Stimulated activated naive CD4-positive, alpha-beta T cell treated with Interleukin-2 at 50 U/mL for 16 hours (primary cell): ENCODE measurements around the gene MAN2A2.
"Not testable (repeated sequence)": the region's sequence is repeated elsewhere in the genome, so short reads cannot be mapped to it uniquely, and the experiment has no call there.

Source experiments
- DNase-seq: peaks from one replicate; lab custom pipeline; 2025; lab: John Stamatoyannopoulos, UW

Gene MAN2A2

GRCh38 chr15:90921887-90922286 is 18.8 kb downstream of the MAN2A2 start:
- DNase-seq: no peak

DNA sequence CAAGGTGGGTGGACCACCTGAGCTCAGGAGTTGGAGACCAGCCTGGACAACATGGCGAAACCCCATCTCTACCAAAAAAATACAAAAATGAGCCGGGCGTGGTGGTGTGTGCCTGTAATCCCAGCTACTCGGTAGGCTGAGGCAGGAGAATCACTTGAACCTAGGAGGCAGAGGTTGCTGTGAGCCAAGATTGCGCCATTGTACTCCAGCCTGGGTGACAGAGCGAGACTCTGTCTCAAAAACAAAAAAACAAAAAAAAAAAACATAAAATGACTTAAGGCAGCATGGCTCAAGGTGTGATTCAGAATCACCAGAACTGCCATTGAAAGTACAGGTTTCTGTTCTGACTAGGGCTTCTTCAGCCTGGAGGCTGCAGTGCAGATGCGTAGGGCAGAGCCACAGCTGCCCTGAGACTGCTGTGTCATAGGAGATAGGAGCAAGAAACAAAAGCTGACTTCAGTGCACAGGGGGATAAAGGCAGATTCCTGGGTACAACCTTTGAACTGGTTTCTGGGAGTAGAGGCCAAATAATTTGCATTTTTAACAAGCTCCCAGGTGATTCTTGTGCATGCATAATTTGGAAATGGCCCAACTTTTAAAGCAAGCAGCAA is 19.7 kb downstream of the MAN2A2 start:
- peak; percentile 6 for DNase-seq

DNA sequence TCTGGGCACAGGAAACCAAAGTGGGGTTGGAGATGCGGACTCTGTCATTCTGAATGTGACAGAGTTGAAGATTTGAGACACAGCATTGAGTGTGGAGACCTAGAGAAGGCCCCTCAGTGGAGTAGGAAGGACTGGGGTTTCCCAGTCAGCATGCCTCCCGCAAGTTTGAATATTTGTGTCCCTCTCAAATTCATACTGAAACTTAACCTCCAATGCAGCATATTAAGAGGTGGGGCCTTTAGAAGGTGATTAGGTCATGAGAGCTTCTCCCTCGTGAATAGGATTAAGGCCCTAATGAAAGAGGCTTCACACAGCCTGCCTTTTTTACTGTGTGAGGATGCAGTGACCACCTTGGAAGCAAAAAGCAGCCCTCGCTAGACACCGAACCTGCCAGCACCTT is 21.3 kb downstream of the MAN2A2 start:
- DNase-seq: no peak

- not testable (repeated sequence) for DNase-seq
These were observed 23.7 kb downstream of the MAN2A2 start for GRCh38 chr15:90926766-90927165.

DNA sequence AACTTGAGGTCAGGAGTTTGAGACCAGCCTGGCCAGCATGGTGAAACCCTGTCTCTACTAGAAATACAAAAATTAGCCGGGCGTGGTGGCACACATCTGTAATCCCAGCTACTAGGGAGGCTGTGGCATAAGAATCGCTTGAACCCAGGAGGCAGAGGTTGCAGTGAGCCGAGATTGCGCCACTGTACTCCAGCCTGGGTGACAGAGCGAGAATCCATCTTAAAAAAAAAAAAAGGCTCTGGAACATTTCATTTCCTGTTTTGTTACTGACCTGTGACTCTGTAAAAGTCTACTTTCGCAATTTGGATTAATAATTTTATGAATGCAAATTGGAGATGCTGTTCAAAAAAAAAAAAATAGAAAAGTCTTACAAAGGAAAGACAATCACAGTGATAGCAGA is 25.0 kb downstream of the MAN2A2 start:
- DNase-seq: not testable (repeated sequence)

DNA sequence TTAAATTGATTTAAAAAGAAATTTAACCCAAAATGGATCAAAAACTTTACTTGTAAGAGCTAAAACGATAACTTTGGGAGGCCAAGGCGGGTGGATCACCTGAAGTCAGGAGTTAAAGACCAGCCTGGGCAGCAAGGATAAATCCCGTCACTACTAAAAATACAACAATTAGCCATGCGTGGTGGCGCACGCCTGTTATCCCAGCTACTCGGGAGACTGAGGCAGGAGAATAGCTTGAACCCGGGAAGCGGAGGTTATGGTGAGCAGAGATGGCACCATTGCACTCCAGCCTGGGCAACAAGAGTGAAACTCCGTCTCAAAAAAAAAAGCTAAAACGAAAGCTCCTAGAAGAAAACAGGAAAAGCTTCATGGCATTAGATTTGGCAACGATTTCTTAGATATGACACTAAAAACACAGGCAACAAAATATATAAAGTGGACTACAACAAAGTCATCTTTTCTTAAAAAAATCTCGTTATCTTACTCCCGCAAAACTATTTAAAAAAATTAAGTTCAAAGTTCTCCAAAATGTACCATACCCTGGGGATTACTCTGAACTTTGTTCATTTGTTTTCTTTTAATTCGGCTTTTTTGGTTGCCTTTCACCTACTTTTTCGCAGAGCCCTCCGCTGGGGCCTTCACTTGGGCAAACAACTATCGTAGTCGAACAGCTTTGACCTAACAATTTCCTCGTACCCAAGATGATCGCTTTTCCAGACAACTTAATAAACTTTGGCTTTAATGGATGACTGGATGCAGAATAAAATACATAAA is 26.3 kb downstream of the MAN2A2 start:
- no peak for DNase-seq

GRCh38 chr15:90930861-90931574 is 27.9 kb downstream of the MAN2A2 start:
- DNase-seq: no peak

DNA sequence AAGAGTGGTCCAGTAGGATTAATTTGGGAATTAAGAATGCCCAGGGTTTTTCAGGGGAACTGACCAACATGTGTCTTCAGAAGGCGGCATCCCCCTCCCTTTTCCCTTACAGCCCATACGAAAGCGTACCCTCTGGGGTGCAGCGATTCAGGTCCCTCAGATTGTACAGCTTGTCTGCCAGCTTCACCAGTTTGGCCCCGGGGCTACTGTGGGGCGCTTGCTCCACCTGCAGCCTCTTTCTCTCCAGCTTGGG is 28.4 kb downstream of the MAN2A2 start:
- DNase-seq: no peak

DNA sequence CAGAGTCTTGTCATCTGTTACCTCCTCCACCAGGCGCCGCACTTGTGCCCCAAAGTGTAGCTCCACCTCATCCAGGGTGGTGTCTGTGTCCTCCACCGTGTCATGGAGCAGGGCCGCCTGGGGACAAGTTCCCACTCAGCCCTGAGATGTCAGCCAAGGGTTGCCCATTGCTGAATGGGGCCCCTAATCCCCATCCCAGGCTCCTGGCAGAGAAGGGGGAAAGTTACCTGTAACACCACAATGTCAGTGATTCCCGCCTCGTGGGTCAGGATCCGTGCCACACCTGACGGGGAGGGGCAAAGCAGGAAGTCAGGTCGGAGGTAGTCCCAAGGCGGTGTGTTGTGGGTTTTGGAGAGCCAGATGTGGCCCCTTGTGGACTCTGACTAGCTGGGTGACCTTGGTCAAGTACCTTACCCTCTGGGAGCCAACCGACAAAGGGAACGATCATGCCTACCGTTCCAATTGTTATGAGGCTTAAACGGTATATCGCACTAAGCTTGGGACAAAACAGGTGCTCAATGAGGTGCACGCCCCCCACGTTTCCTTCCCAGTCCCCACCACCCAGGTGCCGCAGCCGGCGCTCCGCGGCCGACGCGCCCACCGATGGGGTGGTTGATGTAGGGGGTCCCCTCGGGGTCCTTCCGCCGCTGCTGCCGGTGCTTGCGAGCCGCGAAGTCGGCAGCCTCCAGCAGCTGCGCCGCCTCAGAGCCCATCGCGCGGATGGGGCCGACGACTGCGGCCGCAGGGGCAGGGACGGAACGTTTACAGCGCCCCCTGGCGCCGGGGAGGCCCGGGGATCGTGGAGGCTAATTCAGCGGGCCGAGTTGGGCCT is 28.9 kb downstream of the MAN2A2 start, which contains the start of gene HDDC3:
TSS of gene HDDC3 (minus strand) at position 722 of the 832 bp plus-strand sequence. CDS start at position 713, 9 bp downstream.
- DNase-seq: peak; percentile 85

GRCh38 chr15:90932660-90932991 is 29.5 kb downstream of the MAN2A2 start:
- DNase-seq: no peak

DNA sequence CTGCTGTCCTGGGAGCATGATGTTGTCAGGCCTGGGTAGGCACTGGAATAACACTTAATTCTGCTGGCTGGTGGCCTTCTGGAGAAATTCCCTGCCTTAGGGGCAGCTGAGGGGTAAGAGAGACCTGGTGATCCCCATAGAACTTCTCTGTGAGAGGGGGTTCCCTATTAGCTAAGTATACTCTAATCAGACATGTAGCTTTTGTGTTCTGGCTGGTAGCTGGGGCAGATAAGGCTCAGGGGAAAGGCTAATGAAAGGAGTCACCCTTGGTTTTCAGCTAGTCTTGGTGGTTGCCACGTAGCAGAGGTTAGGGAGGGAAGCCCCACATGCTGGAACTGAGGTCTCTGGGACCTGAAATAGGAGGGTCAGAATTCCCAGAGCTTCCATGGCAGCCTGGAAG is 30.2 kb downstream of the MAN2A2 start:
- no peak for DNase-seq

DNA sequence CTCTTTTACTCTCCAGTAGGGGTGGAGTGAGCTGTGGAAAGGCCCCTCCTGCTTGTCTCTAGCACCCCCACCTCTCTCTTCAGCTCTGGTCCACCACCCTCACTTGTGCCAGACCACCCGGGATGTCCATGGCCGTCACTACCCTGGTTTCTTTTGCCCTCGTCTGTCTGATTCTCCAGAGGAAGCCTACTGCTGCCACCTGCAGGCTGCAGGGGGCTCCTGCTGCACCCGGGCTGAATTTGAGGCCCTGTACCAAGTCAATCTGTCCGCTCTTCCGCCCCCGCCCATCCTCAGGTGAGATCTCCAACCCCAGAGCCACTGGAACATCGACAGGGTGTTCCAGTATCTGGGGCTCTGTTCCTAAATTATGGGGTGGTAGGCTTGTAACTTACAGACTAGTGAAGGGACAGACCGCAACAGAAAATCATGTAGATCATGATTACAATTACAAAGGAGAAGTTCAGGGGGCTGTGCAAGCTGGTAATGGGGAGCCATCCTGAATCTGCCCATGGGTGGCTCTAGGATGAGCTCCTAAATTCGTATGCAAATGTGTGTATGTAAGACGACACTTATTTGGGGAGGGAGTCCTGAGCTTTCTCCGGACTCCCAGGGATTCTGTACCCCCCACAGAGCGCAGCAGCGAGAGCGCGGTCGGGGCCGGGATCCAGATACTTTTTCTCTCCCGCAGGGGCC is 31.3 kb downstream of the MAN2A2 start:
- DNase-seq: peak; percentile 87

- peak; percentile 95 for DNase-seq
These were observed 32.0 kb downstream of the MAN2A2 start, which contains the start of gene UNC45A for GRCh38 chr15:90934949-90935751. Gene UNC45A, plus strand, starts transcription at chr15:90935285. Its CDS starts 40 bp downstream, at chr15:90935325.

DNA sequence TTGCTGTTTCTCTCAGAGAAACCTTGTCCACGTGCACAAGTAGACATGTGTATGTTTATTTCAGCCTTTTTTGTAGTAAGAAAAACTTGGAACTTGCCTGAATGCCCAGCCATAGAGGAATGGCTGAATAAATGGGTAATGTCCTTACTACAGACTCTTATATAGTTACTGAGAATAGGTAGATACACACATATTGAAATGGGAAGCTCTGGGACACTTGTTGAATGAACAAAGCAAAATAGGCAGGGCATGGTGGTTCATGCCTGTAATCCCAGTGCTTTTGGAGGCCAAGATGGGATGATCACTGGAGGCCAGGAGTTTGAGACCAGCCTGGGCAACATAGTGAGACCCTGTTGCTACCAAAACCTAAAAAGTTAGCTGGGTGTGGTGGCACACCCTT is 33.7 kb downstream of the MAN2A2 start:
- no peak for DNase-seq

DNA sequence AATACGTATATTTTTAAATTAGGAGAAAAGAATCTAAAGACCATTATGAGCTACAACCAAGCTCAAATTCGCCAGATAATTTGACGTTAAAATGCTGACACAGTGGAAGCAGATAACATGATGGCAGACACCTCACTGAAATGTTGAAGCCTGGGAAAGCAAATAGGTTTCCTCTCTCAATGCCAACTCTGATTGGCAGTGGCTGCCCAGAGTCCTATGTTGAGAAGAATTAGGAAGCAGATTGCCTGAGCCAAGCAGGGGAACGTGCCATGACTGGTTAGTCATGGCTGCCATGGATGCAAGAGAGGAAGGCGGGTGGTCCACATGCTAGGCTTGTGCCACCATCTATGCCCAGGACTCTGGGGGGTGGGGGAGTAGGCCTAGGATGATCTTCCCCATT is 35.2 kb downstream of the MAN2A2 start:
- DNase-seq: no peak

DNA sequence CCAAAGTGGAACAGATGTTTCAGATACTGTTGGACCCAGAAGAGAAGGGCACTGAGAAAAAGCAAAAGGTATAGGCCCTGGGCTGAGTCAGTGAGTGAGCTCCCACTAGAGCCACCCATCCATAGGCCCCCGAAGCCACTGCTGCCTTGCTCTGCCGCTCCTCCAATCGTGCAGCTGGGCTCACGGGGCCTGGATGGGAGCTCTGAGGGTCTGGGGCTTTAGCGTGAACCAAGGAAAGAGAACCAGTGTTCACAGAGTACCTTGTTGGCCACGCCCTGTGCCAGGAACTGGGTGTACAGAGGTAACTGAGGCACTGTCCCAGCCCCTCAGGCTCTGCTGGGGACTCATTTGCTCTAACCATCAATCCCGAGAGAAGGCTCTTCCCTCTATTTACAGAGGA is 36.7 kb downstream of the MAN2A2 start:
- DNase-seq: no peak

DNA sequence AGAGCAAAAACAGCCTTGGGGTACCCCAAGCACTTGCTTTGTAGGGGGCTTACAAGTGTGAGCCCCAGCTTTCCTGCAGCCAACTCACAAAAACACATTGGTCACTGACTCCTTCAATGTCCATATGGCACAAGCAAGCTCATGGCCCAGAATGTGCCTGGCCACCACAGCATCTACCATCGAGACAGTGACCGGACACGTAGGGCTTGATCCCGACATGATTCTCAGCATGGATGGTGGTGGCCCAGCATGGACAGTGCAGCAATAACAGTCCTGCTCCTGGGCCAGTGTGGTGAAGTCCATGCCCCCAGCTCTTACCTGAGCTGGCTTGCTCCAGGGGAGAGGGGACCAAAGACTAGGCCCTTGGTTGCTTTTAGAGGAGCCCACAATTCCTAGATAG is 37.9 kb downstream of the MAN2A2 start:
- no peak for DNase-seq

- no peak for DNase-seq
These were observed 39.4 kb downstream of the MAN2A2 start for GRCh38 chr15:90942354-90943120.

GRCh38 chr15:90945091-90945490 is 42.0 kb downstream of the MAN2A2 start:
- DNase-seq: no peak

GRCh38 chr15:90946538-90946937 is 43.4 kb downstream of the MAN2A2 start:
- no peak for DNase-seq
